HG03064 (cell line): ENCODE data around the gene WDR36.

Experiments used
- ATAC-seq: cut with Tn5 transposase; IDR thresholded peaks from one replicate; pipeline ENCODE4 v1.9.1; 2021; ENCODE audit warnings: low read depth; ENCODE audit not compliant: unreplicated experiment

WDR36 gene

DNA sequence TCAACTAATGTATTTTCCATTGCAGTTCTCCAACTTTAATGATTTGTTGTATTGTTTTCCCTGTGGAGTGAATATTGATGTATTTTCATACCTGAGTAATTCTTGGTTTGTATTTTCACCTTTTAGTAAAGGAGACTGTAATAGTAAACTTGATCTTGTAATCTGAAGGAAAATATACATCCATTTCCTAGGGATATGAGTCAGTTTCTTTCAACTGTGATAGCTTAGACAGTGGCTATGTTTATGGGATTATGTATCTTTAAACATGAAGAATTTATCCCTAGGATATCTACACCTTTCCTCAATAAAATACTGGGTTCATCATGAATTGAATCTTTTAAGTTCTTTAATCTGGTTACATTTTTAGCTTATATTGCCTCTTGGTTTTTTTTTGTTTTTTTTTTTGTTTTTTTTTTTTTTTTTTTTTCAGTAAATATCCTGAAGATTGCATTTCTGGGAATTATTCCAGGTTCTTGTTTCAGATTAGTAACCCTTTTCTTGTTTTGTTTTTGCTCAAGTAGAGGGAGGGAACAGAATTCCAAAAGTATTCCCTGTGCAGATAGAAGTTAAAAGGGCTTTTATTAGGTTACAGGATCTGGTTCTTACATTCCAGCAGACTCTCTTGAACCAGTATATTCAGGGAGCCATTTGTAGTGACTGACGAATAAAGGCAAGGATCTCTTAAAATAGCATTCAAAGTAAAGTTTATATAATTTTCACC, 7.1 kb downstream of the WDR36 start:
- no peak for ATAC-seq

DNA sequence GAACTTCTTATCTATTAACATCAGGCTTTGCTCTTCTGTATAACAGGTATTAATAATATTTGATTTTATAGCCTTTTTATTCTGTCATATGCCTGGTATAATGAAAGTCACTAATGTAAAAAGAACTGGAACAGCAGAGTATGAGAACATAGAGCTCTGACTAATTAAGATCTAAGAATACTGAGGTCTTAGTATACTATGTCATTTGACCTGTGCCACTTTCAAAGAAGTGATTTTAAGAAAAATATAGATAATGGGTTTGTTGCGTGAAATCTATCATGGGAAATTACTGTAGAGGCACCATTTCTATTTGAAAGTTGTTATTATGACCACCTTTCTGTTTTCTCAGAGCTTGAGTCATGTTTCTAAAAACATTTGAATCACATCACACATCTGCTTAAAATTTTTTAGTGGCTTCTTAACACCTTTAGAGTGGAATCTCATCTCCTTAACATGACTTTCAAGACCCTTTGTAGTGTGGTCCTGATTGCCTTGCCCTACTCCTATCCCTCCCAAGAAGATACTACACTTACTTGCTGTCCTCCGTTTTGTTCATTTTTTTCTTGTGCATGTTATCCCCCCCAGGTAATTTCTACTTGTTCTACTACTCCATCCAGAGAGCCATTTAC, 14.3 kb downstream of the WDR36 start:
- no peak for ATAC-seq

DNA sequence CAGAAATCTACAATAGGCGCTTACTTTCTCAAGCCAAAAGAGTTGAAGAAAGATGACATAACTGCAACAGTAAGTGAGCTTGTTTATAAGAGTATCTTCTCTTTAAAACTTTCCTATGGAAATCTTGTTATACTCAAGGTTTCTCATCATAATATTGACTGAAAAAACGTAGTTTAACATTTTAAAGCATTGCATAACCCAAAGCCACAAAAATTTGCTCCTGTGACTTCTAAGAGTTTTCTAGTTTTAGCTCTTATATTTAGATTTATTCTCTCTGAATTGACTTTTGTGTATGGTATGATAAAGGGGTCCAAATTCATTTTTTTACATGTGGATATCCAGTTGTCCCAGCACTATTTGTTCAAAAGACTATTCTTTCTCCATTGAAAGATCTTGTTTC, 15.2 kb downstream of the WDR36 start:
- no peak for ATAC-seq

DNA sequence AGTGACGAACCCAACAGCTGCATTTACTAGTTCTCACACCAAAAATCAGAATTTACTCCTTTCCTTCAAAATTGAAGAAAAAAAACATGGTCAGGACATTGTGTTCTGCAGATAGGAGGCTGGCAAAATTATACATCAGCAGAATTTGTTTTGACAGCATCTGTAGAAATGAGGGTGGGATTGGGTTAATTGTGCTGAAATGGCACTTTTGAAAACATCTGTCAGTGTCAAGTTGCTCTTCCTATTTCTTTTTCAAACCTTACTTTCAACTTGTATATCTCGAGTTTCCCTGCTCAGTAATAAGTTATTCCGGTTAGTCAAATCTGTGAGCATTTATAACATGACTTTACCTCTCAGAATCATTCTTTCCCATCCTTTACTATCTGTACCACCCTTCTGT, 19.8 kb downstream of the WDR36 start:
- no peak for ATAC-seq

DNA sequence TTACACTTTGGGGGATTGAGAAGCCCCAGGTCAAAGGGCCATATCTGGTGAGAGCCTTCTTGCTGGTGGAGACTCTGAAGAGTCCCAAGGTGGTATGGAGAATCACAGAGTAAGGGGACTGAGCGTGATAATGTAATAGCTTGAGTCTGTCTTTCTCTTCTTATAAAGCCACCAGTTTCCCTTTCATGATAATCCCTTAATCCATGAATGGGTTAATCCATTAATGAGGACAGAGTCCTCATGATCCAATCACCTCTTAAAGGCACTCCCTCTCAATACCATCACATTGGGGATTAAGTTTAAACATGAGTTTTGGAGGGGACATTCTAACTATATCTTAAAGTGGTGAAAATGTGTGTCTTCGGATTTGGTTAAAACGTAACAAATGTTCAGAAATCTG, 21.5 kb downstream of the WDR36 start:
- no peak for ATAC-seq

DNA sequence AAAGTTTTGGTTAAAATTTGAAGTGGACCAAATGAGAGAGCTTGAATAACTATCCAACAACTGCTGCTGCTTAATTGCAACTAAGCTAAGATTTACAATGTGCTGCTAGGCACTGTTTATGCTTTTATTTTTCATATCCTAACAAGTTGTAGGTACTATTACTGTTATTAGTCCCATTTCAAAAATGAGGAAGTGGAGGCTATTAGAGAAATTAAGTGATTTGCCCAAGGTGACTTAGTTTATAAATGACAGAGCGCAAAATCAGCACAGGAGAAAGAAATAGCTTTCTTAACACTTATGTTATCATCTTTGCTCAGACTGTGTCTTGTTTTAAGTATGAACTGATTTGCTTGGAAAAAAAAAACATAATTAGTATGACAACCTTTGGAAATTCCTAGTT, 23.1 kb downstream of the WDR36 start:
- ATAC-seq: no peak

DNA sequence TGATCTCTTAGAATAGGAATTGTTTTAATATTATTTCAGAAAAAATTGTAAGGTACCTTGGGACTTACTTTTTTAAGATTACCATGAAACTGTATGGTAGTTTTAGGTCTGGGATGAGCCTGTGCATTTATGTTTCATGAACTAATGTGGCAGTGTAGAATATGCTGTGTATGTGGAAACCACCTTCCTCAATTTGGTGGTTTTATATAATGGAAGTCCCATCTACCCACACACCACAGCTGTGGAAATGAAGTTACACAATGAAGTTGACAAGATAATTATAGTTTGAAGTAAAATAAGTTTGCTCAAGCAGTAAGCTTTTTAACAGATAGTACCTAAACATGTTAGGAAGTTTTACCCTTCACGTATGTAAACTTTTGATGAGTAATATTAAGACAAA, 24.4 kb downstream of the WDR36 start:
- no peak for ATAC-seq

DNA sequence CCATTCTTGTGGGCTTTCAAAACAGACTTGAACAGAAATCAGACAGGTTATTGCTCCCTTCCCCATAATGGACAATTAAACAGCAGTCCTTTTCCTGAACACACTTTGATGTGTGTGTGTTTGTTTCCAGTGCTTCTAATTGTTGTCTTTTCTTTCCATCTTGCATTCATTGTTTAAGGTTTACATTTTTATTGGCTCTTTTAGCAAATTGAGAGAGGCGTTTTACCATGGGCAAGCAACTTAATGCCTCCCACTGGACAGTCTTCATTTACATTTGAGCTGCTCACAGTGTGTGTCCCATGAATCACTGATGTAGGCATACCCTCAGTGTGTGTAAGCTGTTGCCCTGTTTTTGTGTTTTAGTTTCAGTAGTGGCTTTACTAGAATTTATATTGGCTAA, 25.0 kb downstream of the WDR36 start:
- ATAC-seq: no peak

DNA sequence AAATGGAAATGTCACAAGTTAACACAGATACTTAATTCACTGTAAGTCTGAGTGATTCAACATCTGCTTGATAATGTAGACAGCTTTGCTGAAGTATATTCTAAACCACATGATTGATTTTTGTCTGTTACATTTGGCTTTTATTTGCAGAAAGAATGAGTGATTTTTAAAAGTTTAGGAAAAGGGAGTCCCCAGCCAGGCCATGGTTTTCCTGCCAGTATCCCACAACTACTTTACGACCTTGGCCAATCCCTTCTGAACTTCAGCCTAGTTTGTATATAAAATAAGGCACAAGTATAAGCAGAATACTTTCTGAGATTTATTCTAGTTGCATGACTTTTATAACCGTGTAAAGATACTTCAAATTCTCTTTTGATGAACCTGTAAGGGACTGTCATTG, 27.1 kb downstream of the WDR36 start:
- ATAC-seq: no peak

DNA sequence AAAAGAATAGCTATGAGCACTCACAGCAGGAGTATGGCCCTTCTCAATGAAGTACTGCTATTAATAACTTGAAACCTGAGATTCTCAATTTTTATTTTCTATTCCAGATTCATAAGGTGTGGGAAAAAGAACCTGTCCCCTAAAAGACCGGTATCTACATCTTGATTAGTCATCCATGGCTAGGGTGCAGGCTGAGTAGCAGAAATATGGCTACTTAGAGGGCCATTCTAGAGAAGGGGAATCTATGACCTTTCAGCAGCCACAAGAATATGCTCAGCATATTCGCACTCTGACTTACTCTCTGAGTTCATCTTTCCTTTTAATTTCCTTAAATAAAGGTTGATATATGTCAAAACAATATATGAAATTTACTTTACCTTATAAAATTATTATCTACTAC, 27.7 kb downstream of the WDR36 start:
- ATAC-seq: no peak

DNA sequence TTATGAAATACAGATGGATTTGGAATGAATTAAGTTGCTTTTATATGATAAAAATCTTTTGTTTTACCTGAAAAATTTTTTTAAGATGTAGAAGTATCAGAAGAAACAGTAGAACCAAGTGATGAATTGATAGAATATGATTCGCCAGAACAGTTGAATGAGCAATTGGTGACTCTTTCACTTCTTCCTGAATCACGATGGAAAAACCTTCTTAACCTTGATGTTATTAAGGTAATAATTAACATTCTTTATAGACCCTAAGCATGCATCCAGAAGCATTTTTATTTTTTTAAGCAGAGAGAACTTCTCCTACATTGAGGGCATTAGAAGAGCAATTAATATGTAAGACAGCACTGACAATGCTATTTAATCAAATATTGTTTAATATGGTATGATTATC, 28.8 kb downstream of the WDR36 start:
- ATAC-seq: no peak

DNA sequence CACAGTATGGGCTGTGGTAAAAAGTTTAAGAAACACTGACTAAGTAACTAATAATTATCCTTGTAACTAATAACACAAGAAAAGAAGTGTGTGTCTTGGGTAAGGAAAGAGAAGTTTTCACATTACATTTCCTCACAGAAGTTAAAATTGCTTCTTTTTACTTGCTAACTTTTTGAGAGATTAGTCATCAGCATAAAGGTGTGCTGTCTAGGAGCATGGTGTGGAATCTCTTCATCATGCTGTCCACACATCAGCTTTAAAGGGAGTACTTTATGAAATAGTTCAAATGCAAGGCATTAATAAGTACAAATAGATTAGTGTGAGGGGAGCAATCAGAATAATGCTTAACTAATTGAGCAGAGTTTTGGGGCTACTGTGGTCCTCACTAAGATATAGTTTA, 29.8 kb downstream of the WDR36 start:
- ATAC-seq: no peak

DNA sequence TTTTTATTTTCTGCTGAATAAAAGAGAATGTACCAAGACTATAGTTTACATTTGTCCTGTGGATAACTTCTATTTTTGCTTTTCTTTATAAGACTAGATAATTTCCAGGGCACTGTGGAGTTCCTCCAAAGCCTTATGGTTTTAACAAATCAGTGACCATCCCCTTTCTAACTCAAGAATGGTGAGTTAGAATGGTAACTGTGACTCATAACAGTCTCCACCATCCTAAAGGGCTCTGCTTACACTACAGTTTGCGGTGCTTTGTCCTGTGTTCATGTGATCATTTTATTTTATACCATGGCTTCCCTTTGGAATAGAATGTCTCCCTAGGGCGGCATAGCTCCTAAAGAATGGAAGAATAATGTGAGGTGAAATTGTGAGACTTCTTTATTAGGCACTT, 30.2 kb downstream of the WDR36 start:
- ATAC-seq: no peak

DNA sequence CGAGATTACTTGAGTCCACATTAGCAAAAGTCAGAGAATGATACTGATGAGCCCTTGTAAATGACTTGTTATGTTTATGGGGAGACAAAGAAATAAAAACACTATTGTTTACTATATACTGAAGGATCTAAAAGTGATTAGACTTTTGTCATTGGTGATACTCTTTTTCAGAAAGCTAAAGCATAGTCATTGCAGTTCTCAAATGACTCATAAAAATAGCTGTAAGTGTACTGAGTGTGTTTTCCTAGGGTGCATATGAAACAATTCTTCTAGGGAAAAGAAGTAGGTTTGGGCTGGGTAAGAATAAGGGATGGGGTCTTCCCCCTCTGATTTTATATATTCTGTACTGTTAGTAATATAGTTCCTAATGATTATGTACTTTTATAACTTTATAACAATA, 32.6 kb downstream of the WDR36 start:
- ATAC-seq: no peak

DNA sequence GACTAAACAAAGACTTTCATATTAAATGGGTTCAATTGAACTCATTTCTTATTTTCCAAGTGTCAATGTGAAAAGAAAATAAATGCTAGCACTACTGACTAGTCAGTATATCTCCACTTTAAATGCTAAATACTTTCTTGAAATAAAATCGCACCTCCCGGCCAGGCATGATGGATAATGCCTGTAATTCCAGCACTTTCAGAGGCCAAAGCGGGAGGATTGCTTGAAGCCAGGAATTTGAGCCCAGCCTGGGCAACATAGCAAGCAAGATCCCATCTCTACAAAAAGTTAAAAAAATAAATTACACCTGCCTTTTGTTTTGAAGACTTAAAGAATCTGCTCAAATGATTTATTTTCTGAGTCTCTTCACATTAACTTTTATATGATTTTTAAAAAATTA, 34.7 kb downstream of the WDR36 start:
- ATAC-seq: no peak

DNA sequence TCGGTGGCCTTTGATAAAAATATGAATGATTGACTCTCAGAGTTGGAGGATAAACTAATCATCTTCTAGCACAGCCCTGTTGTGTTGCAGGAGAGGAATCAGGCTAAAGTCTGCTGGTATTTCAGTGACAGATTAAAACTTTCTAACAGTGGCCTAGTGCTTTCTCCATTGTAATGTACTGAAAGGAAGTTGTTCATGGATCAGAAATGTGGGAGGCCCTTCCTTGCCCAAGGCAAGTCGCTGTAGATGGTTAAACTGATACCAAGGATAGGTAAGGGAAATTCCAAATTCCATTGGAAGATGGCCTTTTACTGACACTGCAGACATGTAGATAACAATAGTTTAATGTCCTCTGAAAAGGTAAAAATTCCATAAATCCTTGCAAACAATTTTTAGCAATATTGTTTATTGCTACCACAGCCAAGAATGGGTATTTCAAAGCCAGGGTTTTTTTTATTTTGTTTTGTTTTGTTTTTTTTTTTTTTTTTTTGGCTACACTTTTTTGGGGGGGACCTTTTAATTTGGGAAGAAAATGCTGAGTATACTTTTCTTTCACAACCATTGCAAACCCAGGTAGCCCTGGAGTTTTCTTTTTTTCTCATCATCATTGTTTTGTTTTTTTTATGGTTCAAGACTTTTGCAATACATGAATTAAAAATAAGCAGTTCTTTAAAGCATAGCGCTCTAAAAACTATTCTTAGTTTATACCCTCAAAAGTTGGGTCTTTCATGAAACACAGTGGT, 35.5 kb downstream of the WDR36 start:
- no peak for ATAC-seq

DNA sequence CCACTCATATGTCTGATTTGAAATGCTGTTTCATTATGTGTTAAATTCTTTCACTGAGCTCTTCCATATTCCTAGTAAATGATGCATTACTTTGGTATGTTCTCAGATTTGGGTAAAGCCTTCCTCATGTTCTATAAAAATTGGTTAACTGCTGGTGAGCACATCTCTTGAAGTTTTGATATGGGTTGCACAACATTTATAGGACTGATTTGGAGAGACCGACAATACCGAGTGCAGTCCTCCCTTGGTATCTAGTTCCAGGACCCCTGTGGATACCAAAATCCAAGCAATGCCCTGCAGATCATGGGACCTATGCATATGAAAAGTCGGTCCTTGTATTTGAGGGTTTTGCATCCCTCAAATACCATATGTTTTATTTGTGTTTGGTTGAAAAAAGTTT, 37.8 kb downstream of the WDR36 start:
- ATAC-seq: no peak

DNA sequence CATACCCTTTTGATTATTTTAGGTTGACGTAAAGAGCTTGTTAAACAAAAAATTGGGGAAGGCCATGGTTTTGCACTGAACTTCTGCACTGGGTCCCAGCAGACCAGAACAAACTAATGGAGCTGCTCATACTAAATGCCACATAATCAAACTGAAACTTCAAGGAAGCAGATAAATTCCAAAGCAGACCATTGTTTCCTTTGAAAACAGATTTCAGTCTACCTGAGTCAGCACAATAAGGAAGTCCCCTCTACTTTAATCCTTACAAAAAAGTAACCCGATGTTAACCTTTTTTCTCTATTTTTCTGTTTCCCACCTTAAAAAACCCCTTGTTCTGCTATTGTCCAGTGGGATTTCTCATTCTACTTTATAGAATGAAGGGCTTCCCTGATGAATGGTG, 39.2 kb downstream of the WDR36 start:
- ATAC-seq: no peak

DNA sequence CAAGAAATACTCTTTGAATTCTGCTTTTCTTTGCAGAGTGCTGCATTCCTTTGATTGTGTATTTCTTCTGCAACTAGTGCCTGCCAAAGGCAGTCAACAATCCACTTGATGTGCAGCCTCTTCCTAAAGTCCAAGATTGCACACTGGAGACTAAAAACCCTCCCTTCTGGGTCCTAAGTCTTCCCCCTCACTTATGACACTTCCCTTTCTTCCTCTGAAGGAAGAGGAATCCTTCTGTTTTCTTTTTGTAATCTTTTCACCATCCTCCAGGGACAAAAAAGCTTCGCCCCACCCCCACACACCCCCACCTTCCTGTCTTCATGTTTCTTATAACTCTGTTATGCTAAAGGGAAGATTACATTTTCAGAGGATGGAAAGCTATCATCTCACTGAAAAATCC, 39.9 kb downstream of the WDR36 start:
- no peak for ATAC-seq

DNA sequence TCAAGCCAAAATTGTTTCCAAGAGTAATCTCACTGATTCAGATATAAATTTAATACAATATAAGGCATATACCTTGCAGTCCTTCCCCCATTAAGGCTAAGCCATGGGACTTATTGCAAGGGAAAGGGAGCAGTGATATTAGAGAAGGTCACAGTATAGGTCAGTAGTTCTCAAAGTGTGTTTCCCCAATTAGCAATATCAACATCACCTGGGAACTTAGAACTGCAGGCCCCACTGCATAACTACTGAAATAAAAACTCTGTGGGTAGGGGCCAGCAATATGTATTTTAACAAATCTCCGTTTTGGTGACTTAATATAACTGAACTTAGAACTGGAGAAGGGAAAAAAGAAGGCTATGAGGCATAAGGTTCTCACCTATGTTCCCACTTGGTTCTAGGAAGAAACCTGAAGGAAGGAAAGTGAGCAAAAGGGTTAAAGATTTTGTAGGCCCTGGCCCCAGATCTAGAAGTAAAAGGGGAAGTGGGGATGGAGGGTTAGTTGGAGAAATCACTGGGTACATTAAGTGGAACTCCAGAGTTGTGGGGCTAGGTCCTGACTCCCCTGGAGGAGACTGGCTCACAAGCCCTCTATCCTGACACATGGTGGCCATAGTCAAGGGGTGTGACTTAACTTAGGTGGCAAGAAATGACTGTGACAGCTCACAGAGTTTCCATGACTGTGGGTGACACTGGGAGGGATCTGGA, 40.7 kb downstream of the WDR36 start:
- no peak for ATAC-seq

DNA sequence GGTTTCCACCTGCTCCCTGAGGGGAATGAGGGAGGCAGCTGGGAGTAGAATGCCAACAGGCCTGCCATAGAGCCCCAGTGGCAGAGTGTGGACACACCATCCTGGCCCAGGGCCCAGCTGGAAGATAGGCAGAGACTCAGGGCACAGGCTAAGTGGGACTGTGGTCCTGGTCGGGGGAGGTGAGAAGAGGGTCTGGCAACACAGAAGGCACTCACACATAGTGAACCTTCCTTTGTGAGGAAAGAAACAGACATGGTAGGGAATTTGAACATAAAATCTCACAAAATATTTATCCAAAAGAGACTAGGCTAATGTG, 41.2 kb downstream of the WDR36 start:
- no peak for ATAC-seq

DNA sequence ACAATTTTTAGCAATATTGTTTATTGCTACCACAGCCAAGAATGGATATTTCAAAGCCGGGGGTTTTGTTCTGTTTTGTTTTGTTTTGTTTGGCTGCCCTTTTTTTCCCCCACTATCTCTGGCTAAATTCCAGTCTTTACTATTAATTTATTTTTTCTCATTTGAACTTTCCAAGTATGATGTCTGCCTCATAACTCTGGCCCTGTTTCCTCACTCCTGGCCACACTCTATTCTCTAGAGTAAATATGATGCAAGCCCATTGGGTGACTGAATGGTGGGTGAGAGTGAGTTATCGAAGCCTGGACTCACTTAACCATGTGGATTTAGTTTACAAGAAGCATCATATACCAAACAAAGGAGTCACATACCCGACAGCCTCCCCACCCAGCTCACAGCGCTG, 41.9 kb downstream of the WDR36 start:
- ATAC-seq: no peak
